Mucosa of rectum (tissue), 2 donors: ENCODE results near the gene HLCS.

ENCODE experiments used
- H3K27ac ChIP-seq, 2 donors: one replicate each; pipeline ENCODE4 v1.7.0; 2013; ENCODE audit warnings: inconsistent platforms in 2 of 2, low read depth in 2 of 2, low read length in 2 of 2
- H3K27me3 ChIP-seq, 2 donors: one replicate each; pipeline ENCODE4 v1.7.0; 2013; ENCODE audit warnings: low read length in 2 of 2; ENCODE audit not compliant: control insufficient read depth in 2 of 2, insufficient read depth in 2 of 2
- H3K36me3 ChIP-seq, 2 donors: one replicate each; pipeline ENCODE4 v1.7.0; 2013; ENCODE audit warnings: low read length in 2 of 2; ENCODE audit not compliant: control insufficient read depth in 2 of 2, insufficient read depth in 2 of 2
- H3K4me1 ChIP-seq, 2 donors: one replicate each; pipeline ENCODE4 v1.7.0; 2013; ENCODE audit warnings: low read length in 2 of 2, mild to moderate bottlenecking in 1 of 2; ENCODE audit not compliant: control insufficient read depth in 2 of 2, insufficient read depth in 2 of 2
- H3K4me3 ChIP-seq, 2 donors: one replicate each; pipeline ENCODE4 v1.7.0; 2013; ENCODE audit warnings: low read length in 2 of 2
- H3K9ac ChIP-seq, 2 donors: one replicate each; pipeline ENCODE4 v1.7.0; 2013; ENCODE audit warnings: low read length in 2 of 2, low read depth in 1 of 2, mild to moderate bottlenecking in 1 of 2
- H3K9me3 ChIP-seq, 2 donors: one replicate each; pipeline ENCODE4 v1.7.0; 2013; ENCODE audit warnings: low read length in 2 of 2; ENCODE audit not compliant: control insufficient read depth in 2 of 2
- donor health status: healthy.
- donor health status: Normal muscosa, but diverticular disease.

Gene HLCS

DNA sequence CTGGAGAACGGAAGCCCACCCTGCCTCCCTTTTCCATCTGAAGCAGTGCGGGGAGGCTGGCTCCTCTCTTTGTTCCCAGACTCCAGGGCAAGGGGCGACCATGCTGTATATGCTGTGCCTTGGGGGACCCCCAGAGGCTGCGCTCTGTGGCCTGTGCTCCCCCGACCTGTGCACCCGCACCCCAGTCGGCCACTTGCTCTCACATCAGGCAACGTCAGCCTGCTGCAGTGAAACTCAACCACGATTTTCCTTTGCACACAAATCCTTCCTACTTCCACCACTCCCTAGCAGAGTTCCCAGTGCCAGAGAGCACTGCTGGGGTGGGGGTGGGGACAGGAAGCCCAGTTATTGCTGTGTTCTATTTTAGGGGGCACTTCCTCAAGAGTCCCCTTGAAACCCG lies 215.1 kb downstream of the HLCS start:
- Histone ChIP-seq H3K27ac (no peak overlapping the region), H3K9ac (no peak overlapping the region), H3K36me3 (peaks cover 0 to 7% of the 10 kb centered on the region in 2 donors), H3K4me1 (peaks cover 4% of the 10 kb centered on the region in 2 donors), H3K27me3 (peaks cover 7 to 18% of the 10 kb centered on the region in 2 donors), H3K9me3 (no peaks in the 10 kb centered on the region), H3K4me3 (no peak overlapping the region)

DNA sequence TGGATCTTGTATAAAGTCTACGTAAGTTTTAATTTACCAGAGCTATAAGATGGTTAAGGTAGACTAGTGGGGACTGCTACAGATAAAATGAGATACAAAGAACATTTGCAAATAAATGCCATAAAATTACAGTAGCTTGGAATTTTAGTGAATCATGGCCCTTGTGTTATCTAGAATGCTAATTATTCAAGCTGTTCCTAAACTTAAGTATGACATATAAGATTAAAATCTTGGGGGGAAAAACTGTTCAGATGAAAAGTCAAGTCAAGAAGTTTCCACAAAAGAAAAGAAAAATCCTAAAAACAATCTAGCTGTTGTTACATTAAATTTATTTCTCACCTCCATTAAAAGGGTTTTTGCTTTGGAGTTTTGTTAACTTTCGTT lies 215.9 kb downstream of the HLCS start:
- peaks cover 4% of the 10 kb centered on the region in 2 donors for H3K4me1 ChIP-seq
- peaks cover 10 to 20% of the 10 kb centered on the region in 2 donors for H3K27me3 ChIP-seq
- H3K9ac ChIP-seq: no peak overlapping the region

DNA sequence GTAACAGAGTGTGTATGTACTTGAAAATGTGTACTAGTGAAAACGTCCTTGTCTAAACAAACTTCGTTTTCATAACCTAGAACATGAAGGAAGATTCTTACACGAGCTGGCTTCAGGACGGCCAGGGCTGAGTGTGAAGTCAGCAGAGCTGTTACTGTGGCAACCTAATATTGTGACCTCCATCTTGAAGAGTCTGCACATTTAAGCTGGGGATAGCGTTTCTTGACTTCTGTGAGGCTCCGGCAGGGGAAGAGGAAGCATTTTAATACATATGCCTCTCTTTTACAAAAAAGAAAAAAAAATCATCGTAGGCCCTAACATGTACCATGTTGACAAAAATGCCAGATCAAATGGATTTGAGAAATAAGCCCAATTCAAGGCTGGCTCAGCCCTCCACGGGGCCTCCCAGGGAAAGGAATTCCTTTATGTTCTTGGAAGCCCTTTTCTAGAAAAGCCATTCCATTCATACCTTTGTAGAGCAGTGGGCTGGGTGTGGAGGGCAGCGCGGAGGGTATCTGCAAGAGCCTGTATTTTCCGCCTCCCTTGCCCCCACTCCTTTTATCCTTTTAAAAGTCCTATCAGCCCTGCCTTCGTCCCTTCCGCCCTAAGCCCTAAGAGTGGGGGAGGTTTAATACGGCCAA lies 216.4 kb downstream of the HLCS start:
- Histone ChIP-seq H3K9ac (no peak overlapping the region), H3K27ac (no peak overlapping the region), H3K27me3 (peaks cover 13 to 20% of the 10 kb centered on the region in 2 donors), H3K9me3 (no peaks in the 10 kb centered on the region), H3K4me3 (no peak overlapping the region), H3K36me3 (peaks cover 0 to 3% of the 10 kb centered on the region in 2 donors), H3K4me1 (peaks cover 4% of the 10 kb centered on the region in 2 donors)

More for the DNA sequence above, 215.9 kb downstream of the HLCS start:
- Histone ChIP-seq H3K4me3 (no peak overlapping the region), H3K9me3 (no peaks in the 10 kb centered on the region), H3K27ac (no peak overlapping the region), H3K36me3 (peaks cover 0 to 4% of the 10 kb centered on the region in 2 donors)

DNA sequence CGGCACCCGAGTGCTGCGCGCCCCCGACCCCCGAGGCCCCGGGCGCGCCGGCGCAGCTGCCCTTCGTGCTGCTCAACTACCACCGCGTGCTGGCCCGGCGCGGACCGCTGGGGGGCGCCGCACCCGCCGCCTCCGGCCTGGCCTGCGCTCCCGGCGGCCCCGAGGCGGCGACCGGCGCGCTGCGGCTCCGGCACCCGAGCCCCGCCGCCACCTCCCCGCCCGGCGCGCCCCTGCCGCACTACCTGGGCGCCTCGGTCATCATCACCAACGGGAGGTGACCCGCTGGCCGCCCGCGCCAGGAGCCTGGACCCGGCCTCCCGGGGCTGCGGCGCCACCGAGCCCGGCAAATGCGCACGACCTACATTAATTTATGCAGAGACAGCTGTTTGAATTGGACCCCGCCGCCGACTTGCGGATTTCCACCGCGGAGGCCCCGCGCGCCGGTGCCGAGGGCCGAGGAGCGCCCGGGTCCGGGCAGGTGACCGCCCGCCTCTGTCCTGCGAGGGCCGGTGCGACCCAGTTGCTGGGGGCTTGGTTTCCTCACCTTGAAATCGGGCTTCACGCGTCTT lies 218.6 kb downstream of the HLCS start:
- Histone ChIP-seq H3K4me1 (peaks cover 4% of the 10 kb centered on the region in 2 donors), H3K36me3 (no peaks in the 10 kb centered on the region), H3K27me3 (peaks cover 13 to 20% of the 10 kb centered on the region in 2 donors), H3K9ac (peak overlapping the region in 1 of 2 donors; percentile 50), H3K27ac (no peak overlapping the region), H3K4me3 (peak overlapping the region; percentile 48 to 53), H3K9me3 (no peaks in the 10 kb centered on the region)

DNA sequence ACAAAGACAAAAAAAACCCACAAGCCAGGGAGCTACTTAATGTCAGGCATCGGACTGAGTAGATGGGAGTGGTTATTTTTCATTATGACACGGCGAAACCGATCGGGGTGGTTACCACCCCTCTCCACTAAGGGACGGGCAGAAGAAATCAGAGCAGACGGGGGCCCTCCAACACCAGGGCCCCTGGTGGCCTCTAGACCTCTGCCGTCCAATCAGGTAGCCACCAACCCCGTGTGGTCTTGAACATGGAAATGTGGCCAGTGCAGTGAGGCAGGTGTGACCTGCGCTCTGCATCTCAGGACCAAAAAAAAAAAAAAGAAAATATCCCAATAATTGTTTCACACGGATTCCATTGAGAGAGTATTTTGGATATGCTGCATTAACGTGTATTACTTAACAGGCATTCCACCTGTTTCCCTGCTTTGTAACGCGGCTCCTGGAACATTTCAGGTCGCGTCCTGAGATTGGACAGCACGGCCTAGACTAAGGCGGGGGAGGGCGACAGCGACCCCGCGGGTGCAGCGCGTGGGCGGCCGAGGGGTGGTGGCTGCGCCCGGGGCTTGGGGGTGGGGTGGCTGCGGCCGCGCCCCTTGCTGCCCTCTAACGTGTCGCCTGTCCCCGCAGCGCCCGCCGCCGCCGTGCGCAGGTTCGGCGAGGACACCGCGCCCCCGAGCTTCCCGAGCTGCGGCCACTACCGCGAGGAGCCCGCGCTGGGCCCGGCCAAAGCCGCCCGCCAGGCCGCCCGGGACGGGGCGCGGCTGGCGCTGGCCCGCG lies 219.2 kb downstream of the HLCS start:
- Histone ChIP-seq H3K36me3 (no peaks in the 10 kb centered on the region), H3K9me3 (no peaks in the 10 kb centered on the region), H3K27ac (no peak overlapping the region), H3K4me1 (peaks cover 4% of the 10 kb centered on the region in 2 donors), H3K9ac (peak overlapping the region in 1 of 2 donors; percentile 15), H3K4me3 (peak overlapping the region in 1 of 2 donors; percentile 21), H3K27me3 (peaks cover 13 to 20% of the 10 kb centered on the region in 2 donors)

DNA sequence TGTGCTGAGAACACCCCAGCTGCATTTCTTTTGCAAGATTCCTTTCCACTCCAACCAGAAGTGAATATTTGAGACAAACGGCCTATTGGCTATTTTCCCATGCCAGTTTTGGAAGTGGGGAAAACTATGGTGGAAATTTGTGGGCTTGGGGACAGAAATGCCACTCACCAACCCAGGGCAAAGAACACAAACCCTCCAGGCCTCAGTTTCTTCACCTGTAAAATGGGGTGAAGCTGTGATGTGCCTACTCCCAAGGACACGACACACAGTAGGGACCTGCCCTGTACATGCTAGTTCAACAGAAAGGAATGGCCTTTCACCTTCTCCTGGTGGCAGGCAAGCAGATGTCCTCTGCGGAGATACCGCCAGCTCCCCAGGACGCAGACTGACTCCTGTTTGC lies 221.0 kb downstream of the HLCS start:
- Histone ChIP-seq H3K27ac (no peak overlapping the region), H3K9me3 (no peaks in the 10 kb centered on the region), H3K27me3 (peaks cover 13 to 20% of the 10 kb centered on the region in 2 donors), H3K9ac (no peak overlapping the region), H3K4me3 (no peak overlapping the region), H3K36me3 (no peaks in the 10 kb centered on the region), H3K4me1 (peaks cover 4% of the 10 kb centered on the region in 2 donors)

DNA sequence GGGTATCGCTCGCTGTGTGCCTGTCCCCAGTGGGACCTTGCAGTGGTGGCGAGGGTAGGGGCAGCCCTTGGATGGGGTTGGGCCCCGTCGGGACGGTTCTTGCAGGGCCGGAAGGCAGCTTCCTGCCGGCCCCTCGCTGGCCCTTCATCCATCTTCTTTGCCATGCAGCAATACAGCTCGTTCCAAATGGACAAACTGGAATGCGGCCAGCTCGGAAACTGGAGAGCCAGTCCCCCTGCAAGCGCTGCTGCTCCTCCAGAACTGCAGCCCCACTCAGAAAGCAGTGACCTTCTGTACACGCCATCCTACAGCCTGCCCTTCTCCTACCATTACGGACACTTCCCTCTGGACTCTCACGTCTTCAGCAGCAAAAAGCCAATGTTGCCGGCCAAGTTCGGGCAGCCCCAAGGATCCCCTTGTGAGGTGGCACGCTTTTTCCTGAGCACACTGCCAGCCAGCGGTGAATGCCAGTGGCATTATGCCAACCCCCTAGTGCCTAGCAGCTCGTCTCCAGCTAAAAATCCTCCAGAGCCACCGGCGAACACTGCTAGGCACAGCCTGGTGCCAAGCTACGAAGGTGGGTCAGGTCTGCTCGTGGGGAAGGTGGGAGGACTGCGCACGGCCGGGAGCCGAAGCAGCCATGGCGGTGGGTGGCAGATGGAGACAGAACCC lies 221.8 kb downstream of the HLCS start:
- peaks cover 4% of the 10 kb centered on the region in 2 donors for H3K4me1 ChIP-seq
- no peak overlapping the region for H3K4me3 ChIP-seq
- no peaks in the 10 kb centered on the region for H3K36me3 ChIP-seq
- peaks cover 13 to 20% of the 10 kb centered on the region in 2 donors for H3K27me3 ChIP-seq
- H3K27ac ChIP-seq: no peak overlapping the region
- H3K9ac ChIP-seq: no peak overlapping the region
- no peaks in the 10 kb centered on the region for H3K9me3 ChIP-seq

DNA sequence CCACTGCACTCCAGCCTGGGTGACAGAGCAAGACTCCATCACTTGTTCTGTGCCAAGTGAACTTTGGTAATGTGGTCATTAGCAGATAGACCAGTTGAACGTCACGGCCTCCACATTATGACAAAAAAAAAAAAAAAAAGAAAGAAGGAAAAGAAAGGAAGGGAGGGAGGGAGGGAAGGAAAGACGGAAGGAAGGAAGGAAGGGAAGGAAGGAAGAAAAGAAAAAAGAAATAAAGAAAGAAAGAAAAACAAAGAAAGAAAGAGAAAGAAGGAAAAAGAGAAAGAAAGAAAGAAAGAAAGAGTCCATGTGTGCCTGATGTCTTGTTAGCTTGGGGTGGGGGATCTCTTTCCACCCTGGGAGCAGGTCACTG lies 222.3 kb downstream of the HLCS start:
- H3K36me3 ChIP-seq: no peaks in the 10 kb centered on the region
- peaks cover 13 to 24% of the 10 kb centered on the region in 2 donors for H3K27me3 ChIP-seq
- H3K27ac ChIP-seq: no peak overlapping the region
- H3K4me3 ChIP-seq: no peak overlapping the region
- peaks cover 4% of the 10 kb centered on the region in 2 donors for H3K4me1 ChIP-seq
- no peaks in the 10 kb centered on the region for H3K9me3 ChIP-seq
- no peak overlapping the region for H3K9ac ChIP-seq

DNA sequence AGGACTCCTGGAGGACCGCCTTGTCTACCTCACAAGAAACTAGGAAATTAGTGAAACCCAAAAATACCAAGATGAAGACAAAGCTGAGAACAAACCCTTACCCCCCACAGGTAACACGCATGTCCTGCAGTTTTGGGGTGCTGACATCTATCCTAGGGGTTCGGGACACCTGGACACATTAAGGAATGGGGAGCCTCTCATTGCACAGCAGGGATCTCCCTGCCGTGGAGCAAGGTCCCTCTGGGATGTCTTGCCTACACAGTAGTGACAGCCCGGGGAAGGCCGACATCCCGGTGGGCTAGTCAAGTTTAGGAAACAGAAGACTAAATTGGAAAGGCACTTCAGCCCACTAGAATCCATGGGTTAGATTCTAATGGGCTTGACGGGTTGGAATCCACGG lies 223.0 kb downstream of the HLCS start:
- H3K4me1 ChIP-seq: peaks cover 4% of the 10 kb centered on the region in 2 donors
- no peak overlapping the region for H3K27ac ChIP-seq
- no peaks in the 10 kb centered on the region for H3K9me3 ChIP-seq
- H3K36me3 ChIP-seq: no peaks in the 10 kb centered on the region
- H3K27me3 ChIP-seq: peaks cover 13 to 20% of the 10 kb centered on the region in 2 donors
- H3K9ac ChIP-seq: no peak overlapping the region
- no peak overlapping the region for H3K4me3 ChIP-seq

DNA sequence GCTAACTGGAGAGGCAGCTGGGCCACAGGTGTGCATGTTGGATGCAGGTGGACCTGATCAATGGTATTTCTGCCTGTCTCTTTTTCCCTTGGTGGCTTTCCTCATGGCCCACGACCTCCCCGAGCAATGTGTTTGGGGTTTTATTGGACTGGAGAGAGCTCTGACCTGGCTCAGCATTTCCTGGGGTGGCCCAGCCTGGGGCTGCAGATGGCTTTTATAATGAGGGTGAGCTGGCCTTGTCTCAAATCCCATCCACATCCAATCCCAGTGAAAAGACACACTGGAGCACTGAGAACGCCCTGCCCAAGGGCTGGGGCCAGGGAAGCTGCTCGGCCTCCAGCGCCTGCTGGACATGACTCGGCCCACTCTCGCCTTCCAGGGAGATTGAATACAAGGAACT lies 223.5 kb downstream of the HLCS start:
- H3K4me1 ChIP-seq: peaks cover under 1 to 2% of the 10 kb centered on the region in 2 donors
- H3K4me3 ChIP-seq: no peak overlapping the region
- no peaks in the 10 kb centered on the region for H3K9me3 ChIP-seq
- H3K27me3 ChIP-seq: peaks cover 11 to 16% of the 10 kb centered on the region in 2 donors
- no peak overlapping the region for H3K9ac ChIP-seq
- no peak overlapping the region for H3K27ac ChIP-seq
- no peaks in the 10 kb centered on the region for H3K36me3 ChIP-seq
